Limb (tissue), 2 donors: ENCODE results near the gene STEAP2.
"Not testable (repeated sequence)": the region's sequence is repeated elsewhere in the genome, so short reads cannot be mapped to it uniquely, and the experiment has no call there.

ENCODE experiments used
- DNase-seq, 2 donors: peaks; one replicate each; pipeline ENCODE4 v3.0.0-alpha.2; 2016; ENCODE audit errors: extremely low spot score in 2 of 2

STEAP2 gene

DNA sequence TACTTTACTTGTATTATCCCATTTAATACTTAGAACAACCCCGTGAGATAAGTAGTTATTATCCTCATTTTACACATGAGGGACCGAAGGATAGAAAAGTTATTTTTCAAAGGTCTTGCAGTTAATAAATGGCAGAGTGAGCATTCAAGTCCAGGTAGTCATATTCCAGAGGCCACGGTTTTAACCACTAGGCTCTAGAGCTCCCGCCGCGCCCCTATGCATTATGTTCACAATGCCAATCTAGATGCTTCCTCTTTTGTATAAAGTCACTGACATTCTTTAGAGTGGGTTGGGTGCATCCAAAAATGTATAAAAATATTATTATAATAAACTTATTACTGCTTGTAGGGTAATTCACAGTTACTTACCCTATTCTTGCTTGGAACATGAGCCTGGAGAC is 22.0 kb downstream of the STEAP2 start:
- no peak for DNase-seq

GRCh38 chr7:90236721-90237289 is 25.3 kb downstream of the STEAP2 start:
- DNase-seq: no peak

GRCh38 chr7:90238022-90238421 is 26.5 kb downstream of the STEAP2 start:
- no peak for DNase-seq

DNA sequence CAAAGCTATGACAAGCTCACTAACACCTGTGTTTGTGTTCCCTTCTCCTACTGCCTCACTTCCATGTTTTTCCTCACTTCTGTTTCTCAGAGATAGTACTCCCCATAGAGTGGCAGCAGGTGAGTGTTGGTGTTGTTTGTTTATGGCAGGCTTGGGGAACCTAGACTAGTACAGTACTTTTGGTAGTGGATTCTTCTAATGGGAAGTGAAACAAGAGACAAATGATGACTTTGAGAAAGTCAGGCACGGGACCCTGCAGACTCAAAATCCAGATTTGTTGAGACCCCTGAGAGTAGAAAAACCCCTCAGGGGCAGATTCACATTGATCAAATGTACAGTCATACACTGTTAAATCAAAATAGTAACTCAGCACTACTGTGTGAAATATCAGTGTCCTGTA is 27.0 kb downstream of the STEAP2 start:
- no peak for DNase-seq

- DNase-seq: no peak
Observed at GRCh38 chr7:90239050-90239449, 27.5 kb downstream of the STEAP2 start.

DNA sequence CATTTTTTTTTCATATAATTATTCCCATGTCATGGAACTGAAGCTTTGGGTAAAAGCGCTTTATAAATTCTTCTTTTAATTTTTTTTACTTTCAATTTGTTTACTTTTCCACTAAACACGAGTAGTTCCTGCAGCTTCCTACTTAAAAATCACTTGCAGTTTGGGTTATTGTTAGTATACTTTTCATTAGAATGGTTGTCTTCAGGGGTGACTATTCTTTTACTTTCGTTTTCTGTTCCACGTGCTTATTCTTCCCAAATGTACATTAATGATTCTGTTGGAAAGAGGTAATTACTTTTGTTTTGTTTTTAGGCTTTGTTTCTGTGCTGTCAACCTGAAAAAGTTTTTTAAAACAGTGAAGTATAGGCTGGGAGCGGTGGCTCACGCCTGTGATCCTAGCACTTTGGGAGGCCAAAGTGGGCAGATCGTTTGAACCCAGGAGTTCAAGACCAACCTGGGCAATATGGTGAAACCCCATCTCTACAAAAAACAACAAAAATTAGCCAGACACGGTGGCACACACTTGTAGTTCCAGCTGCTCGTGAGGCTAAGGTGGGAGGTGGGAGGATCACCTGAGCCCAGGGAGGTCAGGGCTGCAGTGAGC is 28.2 kb downstream of the STEAP2 start:
- DNase-seq: no peak

DNA sequence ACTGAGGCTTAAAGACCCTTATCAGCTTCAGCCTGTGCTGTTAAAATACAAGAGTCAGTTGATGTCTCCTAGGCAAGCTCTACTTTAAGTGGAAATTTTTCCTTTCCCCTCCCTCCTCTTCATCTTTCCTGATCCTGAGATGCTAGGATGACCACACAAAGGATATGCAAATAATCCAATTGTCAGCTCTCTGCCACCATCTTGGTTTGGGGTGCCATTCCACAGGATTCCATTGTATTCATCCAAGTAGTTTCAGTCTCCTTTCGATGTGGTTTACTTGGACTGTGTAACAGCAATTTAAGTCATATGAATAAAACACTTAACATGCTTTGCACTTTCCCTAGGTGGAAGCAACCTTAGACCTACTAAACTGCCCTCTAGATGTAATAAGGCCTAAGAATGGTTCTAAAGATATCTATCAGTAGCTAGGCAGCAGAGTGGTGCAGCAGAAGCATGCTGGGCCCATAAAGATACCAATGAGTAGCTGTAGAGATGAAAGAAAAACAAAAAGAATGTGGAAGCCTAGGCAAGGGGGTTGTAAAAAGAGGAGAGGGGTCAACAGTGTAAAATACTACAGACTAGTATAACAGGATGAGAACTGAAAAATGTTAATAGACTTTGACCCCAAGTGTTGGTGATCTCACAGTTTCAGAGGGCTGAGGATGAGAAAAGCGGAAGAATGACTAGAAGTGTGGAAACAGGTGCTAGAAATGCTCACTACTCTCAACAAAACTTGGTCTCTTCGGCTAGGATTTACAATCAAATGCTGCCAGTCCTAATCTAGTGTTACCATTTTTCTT is 31.0 kb downstream of the STEAP2 start:
- no peak for DNase-seq

DNA sequence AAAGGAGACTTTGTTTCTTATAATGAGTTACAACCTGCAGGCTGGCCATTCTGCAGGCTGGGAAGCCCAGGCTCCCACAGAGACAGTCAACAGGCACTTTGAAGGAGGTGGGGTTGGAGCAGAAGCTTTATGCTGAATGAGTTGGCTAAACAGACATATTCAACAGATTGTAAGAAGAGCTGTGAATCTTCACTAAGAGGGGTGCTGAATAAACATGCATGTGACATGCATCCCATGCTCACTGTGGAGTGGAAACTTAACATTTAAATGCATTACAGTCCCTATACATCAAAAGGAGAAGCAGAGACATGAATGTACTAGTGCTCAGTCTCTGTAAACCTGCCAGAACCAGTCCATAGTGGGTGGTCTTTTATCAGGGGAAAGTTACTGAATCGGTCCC is 32.0 kb downstream of the STEAP2 start:
- DNase-seq: no peak

DNA sequence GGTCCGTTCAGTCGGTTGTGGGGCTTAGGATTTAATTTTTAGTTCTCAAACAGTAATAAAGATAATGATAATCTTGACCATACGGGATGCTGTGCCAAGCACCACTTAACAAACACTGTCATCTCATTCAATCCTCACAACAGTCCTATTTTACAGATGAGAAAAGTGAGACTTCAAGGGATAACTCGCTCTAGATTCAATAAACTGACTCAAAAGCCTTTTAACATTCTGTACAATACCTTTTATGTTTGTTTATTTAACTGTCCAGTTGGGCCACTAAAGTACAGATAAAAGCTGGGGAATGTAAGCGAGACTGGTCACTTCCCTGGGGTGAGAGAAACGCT is 33.0 kb downstream of the STEAP2 start:
- DNase-seq: no peak

DNA sequence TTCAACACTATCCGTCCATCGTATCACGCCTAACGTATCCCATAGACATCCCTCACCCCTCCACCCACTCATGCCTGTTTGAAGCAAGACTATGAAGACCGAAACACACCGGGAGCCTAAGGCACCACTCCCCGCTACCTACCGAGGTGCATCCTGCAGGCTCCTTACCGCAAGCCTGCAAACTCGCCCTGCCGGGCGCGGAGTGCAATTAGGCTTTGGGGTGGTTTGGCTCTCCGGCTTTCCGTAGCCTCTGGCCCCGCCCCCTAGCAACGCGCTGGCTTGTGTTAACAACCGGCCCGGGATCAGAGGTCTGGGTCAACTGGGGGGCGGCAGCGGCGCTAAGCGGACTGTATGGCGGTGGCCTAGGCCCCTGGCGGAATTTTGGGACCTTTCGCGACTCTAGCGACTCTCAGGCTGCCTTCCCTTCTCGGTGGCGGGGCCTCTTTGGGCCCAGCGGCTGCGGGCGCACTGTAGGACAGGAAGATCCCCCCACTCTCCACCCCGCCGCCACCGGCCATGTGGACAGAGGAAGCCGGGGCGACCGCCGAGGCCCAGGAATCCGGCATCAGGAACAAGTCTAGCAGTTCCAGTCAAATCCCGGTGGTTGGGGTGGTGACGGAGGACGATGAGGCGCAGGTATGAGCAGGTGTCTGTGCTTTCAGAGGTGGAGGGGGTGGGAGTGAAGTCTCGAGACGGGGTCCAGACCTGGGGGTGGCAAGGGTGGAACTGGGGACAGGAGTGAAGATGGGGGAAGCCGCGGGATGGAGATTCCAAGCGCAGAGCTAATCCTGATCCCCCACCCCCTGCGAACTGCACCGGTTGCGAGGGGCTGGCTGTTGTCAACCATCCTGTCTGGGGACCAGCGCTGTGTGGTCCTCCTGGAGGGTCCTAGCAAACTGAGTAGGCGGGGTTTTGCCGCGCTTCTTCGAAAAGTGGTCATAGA is 33.6 kb downstream of the STEAP2 start, which contains the start of gene CFAP69:
CFAP69 (plus strand) TSS at position 266 of the 943 bp plus-strand sequence; CDS start at position 517, 251 bp downstream.
- peak; percentile 84 to 95 for DNase-seq

- DNase-seq: no peak
Observed at GRCh38 chr7:90246171-90246570, 34.6 kb downstream of the STEAP2 start.

GRCh38 chr7:90248706-90249105 is 37.2 kb downstream of the STEAP2 start:
- DNase-seq: no peak

- DNase-seq: no peak
Observed at GRCh38 chr7:90250601-90251303, 39.2 kb downstream of the STEAP2 start.

DNA sequence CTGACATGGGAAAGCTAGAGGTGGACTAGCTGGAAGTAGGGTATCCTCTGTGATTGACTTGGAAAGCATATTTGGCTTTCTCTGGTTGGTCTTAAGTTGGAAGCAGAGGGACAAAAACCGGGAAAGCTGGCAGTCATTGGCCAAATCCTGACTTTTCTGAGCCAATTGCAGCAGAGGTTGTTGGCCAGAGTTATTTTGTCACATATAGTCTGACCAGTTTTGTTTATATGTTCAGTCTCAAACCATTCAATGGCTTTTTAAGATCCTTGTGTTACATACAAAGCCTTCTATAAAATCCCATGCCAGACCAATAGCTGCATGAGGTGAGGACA is 39.7 kb downstream of the STEAP2 start:
- DNase-seq: no peak

- DNase-seq: not testable (repeated sequence)
Observed at GRCh38 chr7:90256011-90256410, 44.5 kb downstream of the STEAP2 start.

- no peak for DNase-seq
Observed at GRCh38 chr7:90256778-90257177, 45.2 kb downstream of the STEAP2 start.

- no peak for DNase-seq
Observed at GRCh38 chr7:90261441-90261840, 49.9 kb downstream of the STEAP2 start.

- DNase-seq: peak in 1 of 2 donors; percentile 63
Observed at GRCh38 chr7:90262438-90262837, 50.9 kb downstream of the STEAP2 start.

- no peak for DNase-seq
Observed at GRCh38 chr7:90266808-90267207, 55.3 kb downstream of the STEAP2 start.

- DNase-seq: no peak
Observed at GRCh38 chr7:90267263-90267858, 55.8 kb downstream of the STEAP2 start.

- DNase-seq: no peak
Observed at GRCh38 chr7:90269163-90269562, 57.6 kb downstream of the STEAP2 start.
